A673 (cell line): ENCODE data around the gene ACTL8. TPM values are rescaled to one million over a fixed set of nuclear protein-coding genes. Genes with fewer than 3 reads are reported as not detected.

Source experiments
- BruUV-seq: library from RNA; stranded (reverse); fragments of 400-500 nt; replicated peaks from 2 replicates; lab custom pipeline; 2021; lab: Mats Ljungman, UMichigan
- CTCF ChIA-PET: fragments of 300-600 bp; sonication (Branson Sonifier 250); formaldehyde crosslinking; loops from one replicate; lab custom pipeline; 2022; ENCODE audit warnings: antibody characterized with exemption; lab: Charles Lee
- POLR2A ChIA-PET: fragments of 300-600 bp; sonication (Branson Sonifier 250); formaldehyde crosslinking; loops from one replicate; lab custom pipeline; 2022; ENCODE audit warnings: antibody characterized with exemption; ENCODE audit not compliant: low non-redundant PET; lab: Charles Lee
- DNase-seq: peaks from one replicate; pipeline ENCODE4 v3.0.0-alpha.2; 2015; ENCODE audit warnings: low spot score
- H3K27ac ChIP-seq: fragments of 200-600 bp; sonication (generic); 2 replicates; pipeline ENCODE4 v1.5.1; 2016; ENCODE audit warnings: mixed run types, low read depth, mild to moderate bottlenecking, mixed read lengths, antibody characterized with exemption, low read length; ENCODE audit not compliant: poor library complexity, severe bottlenecking
- H3K27me3 ChIP-seq: fragments of 200-600 bp; sonication (generic); replicated peaks from 2 replicates; pipeline ENCODE4 v1.6.1; 2017; ENCODE audit warnings: mixed run types, low read depth, mild to moderate bottlenecking, mixed read lengths, antibody characterized with exemption, low read length; ENCODE audit not compliant: insufficient read depth, poor library complexity
- H3K36me3 ChIP-seq: fragments of 200-600 bp; sonication (generic); 2 replicates; pipeline ENCODE4 v1.6.1; 2016; ENCODE audit warnings: mixed run types, mild to moderate bottlenecking, mixed read lengths, antibody characterized with exemption, low read length; ENCODE audit not compliant: insufficient read depth, poor library complexity, severe bottlenecking
- H3K4me1 ChIP-seq: fragments of 200-600 bp; sonication (generic); 2 replicates; pipeline ENCODE4 v1.6.1; 2017; ENCODE audit warnings: mixed run types, mild to moderate bottlenecking, mixed read lengths, antibody characterized with exemption, low read length; ENCODE audit not compliant: insufficient read depth, poor library complexity, severe bottlenecking
- H3K4me3 ChIP-seq: fragments of 200-600 bp; sonication (generic); 2 replicates; pipeline ENCODE4 v1.5.1; 2016; ENCODE audit warnings: low read depth, mixed run types, mild to moderate bottlenecking, mixed read lengths, low read length; ENCODE audit not compliant: poor library complexity, severe bottlenecking
- H3K9me3 ChIP-seq: fragments of 200-600 bp; sonication (generic); 2 replicates; pipeline ENCODE4 v1.6.1; 2016; ENCODE audit warnings: mixed run types, low read depth, mild to moderate bottlenecking, mixed read lengths, antibody characterized with exemption, low read length; ENCODE audit not compliant: poor library complexity, severe bottlenecking
- EZH2 ChIP-seq: fragments of 200-600 bp; sonication (generic); IDR thresholded peaks from 2 replicates; pipeline ENCODE4 v1.6.1; 2017; ENCODE audit warnings: borderline replicate concordance, low read depth, mild to moderate bottlenecking, mixed read lengths, antibody characterized with exemption, low read length; ENCODE audit not compliant: poor library complexity, severe bottlenecking
- intact Hi-C: fragments of 100-400 bp; cut with micrococcal nuclease; formaldehyde crosslinking; loops from one replicate; pipeline ENCODE4 v1.10.0; 2022; ENCODE audit not compliant: unreplicated experiment
- total RNA-seq: library from RNA; stranded (reverse); gene quantifications from 2 replicates; pipeline ENCODE4 v1.2.3, GENCODE V29; 2021
- TF ChIP-seq, protein P1 (sequence below): fragments of 300-800, 200-600 bp; sonication (generic); conservative IDR thresholded peaks from 2 replicates; pipeline ENCODE4 v1.5.1; 2017; ENCODE audit warnings: low read depth, mild to moderate bottlenecking, antibody characterized with exemption, low read length, moderate library complexity, mixed read lengths

Gene ACTL8
- total RNA-seq, 1 experiment from 2014 or later, result 0.28 TPM

- H3K9me3 ChIP-seq, result no peaks in the 10 kb centered on the region
- no peaks in the 10 kb centered on the region for H3K4me1 ChIP-seq
- no TSS peak for BruUV-seq
- intact Hi-C loops, result no loop called here
- TF ChIP-seq EZH2, result no peak
- TF ChIP-seq, protein P1, sequence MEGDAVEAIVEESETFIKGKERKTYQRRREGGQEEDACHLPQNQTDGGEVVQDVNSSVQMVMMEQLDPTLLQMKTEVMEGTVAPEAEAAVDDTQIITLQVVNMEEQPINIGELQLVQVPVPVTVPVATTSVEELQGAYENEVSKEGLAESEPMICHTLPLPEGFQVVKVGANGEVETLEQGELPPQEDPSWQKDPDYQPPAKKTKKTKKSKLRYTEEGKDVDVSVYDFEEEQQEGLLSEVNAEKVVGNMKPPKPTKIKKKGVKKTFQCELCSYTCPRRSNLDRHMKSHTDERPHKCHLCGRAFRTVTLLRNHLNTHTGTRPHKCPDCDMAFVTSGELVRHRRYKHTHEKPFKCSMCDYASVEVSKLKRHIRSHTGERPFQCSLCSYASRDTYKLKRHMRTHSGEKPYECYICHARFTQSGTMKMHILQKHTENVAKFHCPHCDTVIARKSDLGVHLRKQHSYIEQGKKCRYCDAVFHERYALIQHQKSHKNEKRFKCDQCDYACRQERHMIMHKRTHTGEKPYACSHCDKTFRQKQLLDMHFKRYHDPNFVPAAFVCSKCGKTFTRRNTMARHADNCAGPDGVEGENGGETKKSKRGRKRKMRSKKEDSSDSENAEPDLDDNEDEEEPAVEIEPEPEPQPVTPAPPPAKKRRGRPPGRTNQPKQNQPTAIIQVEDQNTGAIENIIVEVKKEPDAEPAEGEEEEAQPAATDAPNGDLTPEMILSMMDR, result no peak
- H3K36me3 ChIP-seq, result no peaks in the 10 kb centered on the region
- no peak for DNase-seq
- CTCF ChIA-PET, result no interaction called here
- H3K4me3 ChIP-seq, result no peak overlapping the region
- H3K27me3 ChIP-seq, result peaks cover under 1% of the 10 kb centered on the region
- H3K27ac ChIP-seq, result no peak overlapping the region
- POLR2A ChIA-PET, result no interaction called here
Observed at GRCh38 chr1:17735348-17735747, 19.8 kb upstream of the ACTL8 start.

GRCh38 chr1:17735793-17736192, 19.3 kb upstream of the ACTL8 start:
- DNase-seq, result no peak
- Histone ChIP-seq H3K4me3 (no peak overlapping the region), H3K36me3 (no peaks in the 10 kb centered on the region), H3K4me1 (no peaks in the 10 kb centered on the region), H3K9me3 (no peaks in the 10 kb centered on the region), H3K27me3 (peaks cover 5% of the 10 kb centered on the region), H3K27ac (no peak overlapping the region)
- ChIA-PET POLR2A (no interaction called here), CTCF (no interaction called here)
- no TSS peak for BruUV-seq
- TF ChIP-seq, protein P1, result no peak
- intact Hi-C loops, result no loop called here

DNA sequence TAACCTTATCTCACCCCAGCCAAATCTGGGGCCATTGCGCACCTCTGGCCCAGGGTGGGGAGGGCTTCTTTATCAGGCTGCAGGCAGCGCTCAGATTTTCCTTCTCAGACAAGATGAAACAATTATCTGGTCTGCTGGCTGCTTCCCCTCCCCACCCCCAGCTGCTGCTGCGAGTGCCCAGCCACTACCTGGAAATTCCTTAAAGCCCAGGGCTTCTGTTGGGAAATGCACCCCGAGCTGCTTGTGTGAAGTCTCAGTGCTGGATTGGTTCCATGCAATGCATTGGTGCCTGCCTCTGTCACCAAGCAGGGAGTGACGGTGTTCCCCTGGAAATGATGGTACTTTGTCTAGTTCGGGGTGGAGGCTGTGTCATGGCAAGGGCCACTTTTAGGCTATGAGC, 18.5 kb upstream of the ACTL8 start:
- no peak overlapping the region for H3K4me3 ChIP-seq
- TF ChIP-seq, protein P1, result no peak
- TF ChIP-seq EZH2, result no peak
- H3K27ac ChIP-seq, result no peak overlapping the region
- H3K27me3 ChIP-seq, result peaks cover 13% of the 10 kb centered on the region
- CTCF ChIA-PET, result no interaction called here
- no peak for DNase-seq
- H3K4me1 ChIP-seq, result no peaks in the 10 kb centered on the region
- no TSS peak for BruUV-seq
- intact Hi-C loops, result no loop called here
- POLR2A ChIA-PET, result no interaction called here
- no peaks in the 10 kb centered on the region for H3K9me3 ChIP-seq
- H3K36me3 ChIP-seq, result no peaks in the 10 kb centered on the region
